ENCODE data around the gene SETBP1.

The SETBP1 gene

GRCh38 chr18:44765456-44765855, 84.8 kb downstream of the SETBP1 start:
- DNase-seq = no peak

DNA sequence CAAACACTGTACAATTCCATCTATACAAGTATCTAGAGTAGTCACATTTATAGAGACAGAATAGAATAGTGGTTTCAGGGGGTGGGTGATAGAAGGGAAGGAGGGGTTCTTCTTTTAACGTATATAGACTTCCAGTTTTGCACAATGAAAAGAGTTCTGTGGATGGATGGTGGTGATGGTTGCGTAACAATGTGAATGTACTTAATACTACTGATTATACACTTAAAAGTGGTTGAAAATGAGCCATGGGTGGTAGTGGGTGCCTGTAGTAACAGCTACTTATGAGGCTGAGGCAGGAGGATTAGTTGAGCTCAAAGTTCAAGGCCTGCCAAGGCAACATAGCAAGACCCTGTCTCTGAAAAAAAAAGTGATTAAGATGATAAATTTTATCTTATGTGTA, 85.8 kb downstream of the SETBP1 start:
- no peak for DNase-seq

DNA sequence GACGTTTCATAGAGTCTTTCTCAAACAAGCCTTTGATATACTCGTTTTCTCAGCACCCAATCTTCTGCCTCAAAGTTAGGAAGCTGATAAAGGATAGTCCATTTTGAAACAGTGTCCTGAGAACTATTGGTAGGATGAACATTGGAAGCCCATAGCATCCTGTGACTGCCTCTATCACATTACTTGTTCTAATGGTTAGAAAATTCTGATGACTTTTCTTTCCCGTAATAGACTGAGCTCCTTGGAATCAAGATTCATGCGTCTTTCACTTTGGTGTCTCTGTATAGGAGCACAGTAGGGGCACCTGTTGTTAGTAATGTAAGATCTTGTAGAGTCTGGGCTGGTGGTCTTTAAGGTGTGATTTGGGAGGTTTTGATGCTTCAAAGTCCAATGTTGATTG, 87.1 kb downstream of the SETBP1 start:
- no peak for DNase-seq

- DNase-seq = no peak
Measured at GRCh38 chr18:44770641-44771040, 90.0 kb downstream of the SETBP1 start.

- DNase-seq = no peak
Measured at GRCh38 chr18:44771572-44771955, 90.9 kb downstream of the SETBP1 start.

GRCh38 chr18:44771956-44772917, 91.5 kb downstream of the SETBP1 start:
- no peak for DNase-seq

- no peak for DNase-seq
Measured at GRCh38 chr18:44773640-44774155, 93.0 kb downstream of the SETBP1 start.

DNA sequence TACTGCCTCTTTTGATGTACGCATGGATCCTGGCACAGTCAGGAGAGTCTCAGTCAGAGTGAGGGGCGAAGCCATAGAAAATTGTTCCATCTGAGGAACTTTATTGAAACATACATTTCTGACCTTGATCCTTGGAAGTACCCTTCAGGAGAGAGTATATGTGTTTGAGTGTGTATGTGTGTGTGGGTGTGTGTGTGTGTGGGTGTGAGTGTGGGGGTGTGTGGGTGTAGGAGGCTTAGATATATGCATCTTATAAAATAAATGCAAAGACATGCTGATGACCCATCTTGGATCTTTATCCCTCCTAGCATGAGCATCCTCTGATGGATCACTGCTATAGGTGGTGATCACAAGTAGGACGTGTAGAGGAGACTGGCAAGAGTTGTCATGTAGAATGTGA, 93.5 kb downstream of the SETBP1 start:
- no peak for DNase-seq

GRCh38 chr18:44777457-44778192, 96.9 kb downstream of the SETBP1 start:
- no peak for DNase-seq

- no peak for DNase-seq
Measured at GRCh38 chr18:44778788-44779187, 98.1 kb downstream of the SETBP1 start.

- no peak for DNase-seq
Measured at GRCh38 chr18:44779753-44780292, 99.1 kb downstream of the SETBP1 start.

DNA sequence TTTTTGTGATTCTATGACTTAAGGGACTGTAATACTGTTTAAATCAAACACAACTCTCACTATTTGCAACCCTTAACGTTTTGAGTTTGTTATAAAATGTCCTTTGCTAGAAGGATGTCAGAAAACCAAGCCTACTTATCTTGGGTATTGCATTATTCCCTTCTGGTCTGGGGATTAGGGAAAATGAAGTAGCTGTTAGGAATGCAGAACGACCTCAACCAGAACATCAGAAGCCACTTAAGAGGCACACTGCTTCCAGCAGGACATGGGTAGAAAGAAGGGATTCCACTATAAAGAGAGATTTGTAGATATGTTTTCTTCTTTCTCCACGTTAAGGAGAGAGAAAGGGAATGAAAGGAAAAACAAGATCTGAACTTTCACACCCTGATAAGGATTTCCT, 101.2 kb downstream of the SETBP1 start:
- no peak for DNase-seq

GRCh38 chr18:44782617-44783016, 101.9 kb downstream of the SETBP1 start:
- no peak for DNase-seq

GRCh38 chr18:44783371-44783770, 102.7 kb downstream of the SETBP1 start:
- no peak for DNase-seq

- no peak for DNase-seq
Measured at GRCh38 chr18:44786257-44786656, 105.6 kb downstream of the SETBP1 start.

DNA sequence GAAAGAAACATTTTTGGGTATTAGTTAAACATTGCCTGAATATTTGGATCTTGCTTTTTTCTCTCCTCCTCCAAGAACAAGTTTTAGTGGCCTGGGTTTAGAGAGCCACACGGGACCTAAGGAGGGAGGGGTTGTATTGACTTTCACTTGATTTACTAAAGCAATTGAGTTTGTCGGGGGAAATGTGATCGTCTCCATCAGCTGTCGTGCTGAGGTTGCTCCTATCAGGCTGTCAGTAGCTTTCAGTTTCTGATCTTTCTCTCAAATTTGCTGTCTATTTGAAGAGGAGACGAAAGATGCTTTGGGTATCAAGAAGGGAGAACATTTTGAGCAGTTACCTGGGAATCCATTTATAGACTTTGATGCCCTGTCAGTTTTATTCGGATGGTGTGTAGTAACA, 106.0 kb downstream of the SETBP1 start:
- no peak for DNase-seq

- DNase-seq = no peak
Measured at GRCh38 chr18:44788334-44788733, 107.6 kb downstream of the SETBP1 start.

DNA sequence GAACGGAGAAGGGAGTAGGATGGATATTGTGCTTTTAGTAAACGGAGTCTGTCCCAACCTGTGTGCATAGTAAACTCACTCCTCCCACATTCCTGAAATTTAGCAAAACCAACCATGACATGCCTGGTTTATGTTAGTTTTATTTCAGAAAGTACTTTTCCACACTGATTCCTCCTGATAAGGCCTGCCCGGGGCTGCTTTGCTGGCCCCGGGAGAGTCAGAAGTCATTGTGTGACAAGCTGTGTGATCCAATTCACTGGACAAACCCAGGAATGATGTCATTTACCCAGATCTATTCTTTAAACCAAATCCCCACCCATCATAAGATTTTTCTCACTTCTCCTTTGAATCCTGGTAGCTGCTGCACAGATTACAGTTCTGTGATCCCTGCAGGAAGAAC, 109.0 kb downstream of the SETBP1 start:
- no peak for DNase-seq

- no peak for DNase-seq
Measured at GRCh38 chr18:44790860-44791259, 110.2 kb downstream of the SETBP1 start.

- DNase-seq = no peak
Measured at GRCh38 chr18:44791520-44791919, 110.8 kb downstream of the SETBP1 start.

DNA sequence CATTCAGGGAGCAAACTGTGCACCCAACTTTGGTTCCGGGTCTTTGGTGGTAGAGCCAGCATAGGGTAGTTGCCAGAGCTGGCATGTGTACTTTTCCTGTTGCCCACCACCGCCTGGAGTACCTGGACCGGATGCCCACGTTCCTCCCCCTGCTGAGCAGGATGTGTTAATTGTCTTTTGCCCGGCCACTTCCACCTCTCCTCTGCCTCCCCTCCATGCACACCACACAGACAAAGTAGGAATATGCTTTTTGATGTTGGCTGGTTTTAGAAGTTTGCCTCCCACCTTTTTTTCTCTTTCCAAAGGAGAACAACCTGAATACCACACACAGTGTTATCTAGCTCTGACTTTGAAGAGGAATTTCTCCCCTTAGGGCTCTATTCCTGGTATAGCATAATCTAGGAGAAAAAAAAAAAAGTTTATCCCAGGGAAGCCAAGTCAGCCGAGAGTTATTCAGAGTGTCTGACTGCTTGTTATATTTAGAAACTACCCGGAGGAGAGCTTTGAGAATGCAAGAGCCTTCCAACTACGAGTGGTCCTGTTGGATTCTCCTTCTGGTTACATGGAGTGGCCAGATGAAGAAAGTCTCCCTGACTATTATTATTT, 111.9 kb downstream of the SETBP1 start:
- no peak for DNase-seq

- DNase-seq = no peak
Measured at GRCh38 chr18:44793194-44793593, 112.5 kb downstream of the SETBP1 start.

DNA sequence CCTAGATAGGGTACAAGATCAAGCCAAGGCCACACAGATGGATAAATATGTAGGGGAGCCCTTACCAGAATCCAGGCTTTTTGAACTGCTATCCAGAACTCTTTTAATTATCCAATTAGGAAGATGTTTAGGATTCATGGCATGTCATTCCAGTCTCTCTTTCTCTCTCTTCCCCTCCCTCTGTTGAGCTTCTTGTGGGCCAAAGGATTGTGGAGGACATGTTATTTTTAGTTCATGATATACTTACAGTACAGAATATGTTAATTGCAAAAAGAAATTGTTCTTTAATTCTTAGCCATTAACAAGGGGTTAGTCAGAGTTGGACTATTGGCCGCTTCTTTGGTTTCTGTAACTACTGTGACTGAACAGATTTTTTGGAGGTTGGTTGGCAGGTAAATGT, 113.0 kb downstream of the SETBP1 start:
- no peak for DNase-seq

All from CD4-positive, alpha-beta T cell treated with Interleukin-4 for 1 hour (primary cell).